HG03457 (cell line): ENCODE measurements around the gene MYL4.
"Not testable (repeated sequence)": the region's sequence is repeated elsewhere in the genome, so short reads cannot be mapped to it uniquely, and the experiment has no call there.

Experiments used
- ATAC-seq: cut with Tn5 transposase; IDR thresholded peaks from one replicate; pipeline ENCODE4 v1.9.1; 2021; ENCODE audit warnings: moderate number of reproducible peaks; ENCODE audit not compliant: unreplicated experiment

Gene MYL4

GRCh38 chr17:47192554-47192953 is 16.6 kb upstream of the MYL4 start:
- no peak for ATAC-seq

DNA sequence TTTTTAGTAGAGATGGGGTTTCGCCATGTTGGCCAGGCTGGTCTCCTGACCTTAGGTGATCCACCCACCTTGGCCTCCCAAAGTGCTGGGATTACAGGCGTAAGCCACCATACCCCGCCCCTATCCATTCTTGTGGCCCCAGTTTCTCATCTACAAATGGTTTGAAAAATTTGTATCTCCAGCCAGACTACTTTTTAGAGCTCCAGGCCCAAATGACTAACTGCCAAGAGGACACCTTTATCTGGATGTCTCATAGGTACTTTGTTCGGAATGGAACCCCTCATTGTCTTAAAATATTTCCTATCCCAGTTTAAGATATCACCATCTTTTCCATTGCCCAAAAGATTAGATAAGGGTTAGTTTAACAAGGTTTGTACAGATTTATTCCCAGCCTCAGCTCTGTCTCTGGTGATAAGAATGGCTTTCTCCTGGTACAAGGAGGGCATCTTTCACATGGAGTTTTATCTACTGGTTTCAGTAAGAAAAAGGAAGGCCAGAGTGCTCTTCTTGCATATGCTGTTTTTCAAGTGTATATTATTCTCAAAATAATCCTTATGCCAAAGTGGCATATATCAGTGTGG is 15.1 kb upstream of the MYL4 start:
- ATAC-seq, result no peak

DNA sequence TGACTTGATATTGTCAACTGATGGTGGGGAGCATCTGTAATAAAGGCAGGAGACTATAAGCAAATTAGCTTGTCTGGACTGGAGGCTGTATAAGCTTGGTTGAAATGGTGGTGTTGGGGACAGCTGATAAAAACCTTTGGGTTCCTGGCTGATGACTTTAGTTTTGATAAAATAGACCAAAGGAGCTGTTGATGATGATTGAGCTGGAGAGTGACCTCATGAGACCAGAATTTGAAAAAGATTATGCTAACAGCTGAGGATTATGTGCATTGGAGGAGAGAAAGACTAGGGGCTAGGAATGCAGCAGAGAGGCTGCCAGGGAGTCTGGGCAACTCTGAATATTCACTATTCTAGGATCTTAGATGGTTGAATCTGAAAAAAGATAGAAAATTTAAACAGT is 11.3 kb upstream of the MYL4 start:
- ATAC-seq, result no peak

GRCh38 chr17:47199627-47200324 is 9.4 kb upstream of the MYL4 start:
- no peak for ATAC-seq

- ATAC-seq, result no peak
Observed at GRCh38 chr17:47200325-47200664, 8.9 kb upstream of the MYL4 start.

- no peak for ATAC-seq
Observed at GRCh38 chr17:47201166-47201565, 8.0 kb upstream of the MYL4 start.

GRCh38 chr17:47203984-47204721 is 5.0 kb upstream of the MYL4 start:
- no peak for ATAC-seq

GRCh38 chr17:47204722-47205418 is 4.3 kb upstream of the MYL4 start:
- ATAC-seq, result no peak

DNA sequence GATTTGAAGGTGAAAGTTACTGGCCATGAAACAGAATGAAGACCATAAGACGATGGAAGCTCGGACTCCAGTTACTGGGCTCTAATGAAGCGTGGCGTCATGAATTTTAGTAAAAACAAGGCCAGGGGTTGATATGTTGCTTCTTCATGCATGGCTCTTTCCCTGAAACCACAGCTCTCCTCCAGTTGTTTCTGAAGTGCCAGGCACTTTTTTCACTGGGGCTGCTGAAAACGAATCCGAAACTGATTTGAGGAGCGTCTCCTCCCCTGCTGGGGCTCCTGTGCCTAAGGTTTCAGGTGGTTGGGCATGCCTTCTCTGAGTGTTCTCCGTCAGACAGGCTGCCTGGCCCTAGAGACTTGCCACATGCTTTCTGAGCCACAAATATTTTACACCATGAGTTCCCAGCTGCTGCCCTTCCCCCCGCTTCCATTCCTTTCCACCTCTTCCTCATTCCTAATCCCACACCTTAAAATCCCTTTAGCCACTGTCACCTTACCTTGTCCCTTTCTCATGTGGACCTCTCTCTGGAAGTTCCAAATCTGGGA is 3.7 kb upstream of the MYL4 start:
- ATAC-seq, result no peak

- no peak for ATAC-seq
Observed at GRCh38 chr17:47207143-47208067, 1.7 kb upstream of the MYL4 start.

- no peak for ATAC-seq
Observed at GRCh38 chr17:47209499-47209898, 351 bp downstream of the MYL4 start.

GRCh38 chr17:47210105-47210504 is 957 bp downstream of the MYL4 start:
- ATAC-seq, result no peak

DNA sequence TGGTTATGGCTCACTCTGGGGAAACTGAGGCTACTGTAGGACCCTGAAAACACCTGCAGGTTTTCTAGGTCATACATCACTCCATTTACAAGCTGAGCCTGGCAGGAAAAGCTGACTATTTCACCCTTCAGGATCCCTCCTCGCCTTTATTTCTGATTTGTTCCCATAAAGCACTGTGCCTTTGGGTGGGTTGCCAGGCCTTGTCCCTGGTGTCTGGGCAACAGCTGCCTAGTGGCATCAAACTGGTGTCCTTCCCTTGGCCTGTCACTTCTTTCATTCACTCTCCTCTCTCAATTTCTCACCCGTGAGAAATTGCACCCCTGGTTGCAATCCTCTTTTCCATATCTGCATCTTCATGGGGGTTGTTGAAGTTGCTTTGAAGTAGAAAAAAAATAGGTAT is 1.6 kb downstream of the MYL4 start:
- ATAC-seq, result no peak

GRCh38 chr17:47212458-47212857 is 3.3 kb downstream of the MYL4 start:
- no peak for ATAC-seq

DNA sequence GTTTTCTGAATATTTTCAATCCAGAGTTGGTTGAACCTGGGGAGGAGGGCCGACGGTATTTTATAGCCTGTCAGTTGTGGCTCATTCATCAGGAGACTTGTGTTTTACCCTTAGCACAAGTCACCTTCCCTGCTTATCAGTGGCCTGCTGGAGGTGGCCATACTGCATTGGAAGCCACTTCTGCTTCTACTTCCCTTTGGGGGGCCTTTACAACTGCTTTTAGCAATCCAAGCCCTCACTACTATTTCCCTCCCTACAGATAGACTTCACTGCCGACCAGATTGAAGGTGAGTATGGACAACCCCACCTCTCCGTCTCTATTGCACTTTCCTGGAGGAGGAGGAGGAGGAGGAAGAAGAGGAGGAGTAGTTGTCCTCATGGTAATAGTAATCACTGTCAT is 4.4 kb downstream of the MYL4 start:
- ATAC-seq, result no peak

DNA sequence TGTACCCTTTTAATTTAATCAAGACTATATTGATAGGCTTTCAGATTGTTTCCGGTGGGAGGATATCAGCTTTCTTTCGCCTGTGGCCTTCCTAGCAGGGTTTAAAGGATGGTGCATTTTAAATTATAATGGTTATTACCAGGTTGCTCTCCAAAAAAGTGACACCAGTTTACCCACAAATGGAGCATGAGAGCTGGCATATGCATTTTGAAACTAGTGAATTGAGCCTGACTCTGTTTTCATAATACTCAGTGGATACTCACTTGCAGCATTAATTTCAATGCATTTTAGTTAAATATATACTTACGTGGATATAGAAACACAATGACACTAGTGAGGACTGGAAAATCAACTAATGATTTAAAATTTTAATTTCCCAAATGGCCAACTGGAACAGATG is 5.8 kb downstream of the MYL4 start:
- no peak for ATAC-seq

- ATAC-seq, result not testable (repeated sequence)
Observed at GRCh38 chr17:47216821-47217220, 7.7 kb downstream of the MYL4 start.

- ATAC-seq, result not testable (repeated sequence)
Observed at GRCh38 chr17:47217279-47217678, 8.1 kb downstream of the MYL4 start.

GRCh38 chr17:47218896-47219430 is 9.8 kb downstream of the MYL4 start:
- no peak for ATAC-seq
